Measurements from ENCODE around the gene HTR1D.

DNA sequence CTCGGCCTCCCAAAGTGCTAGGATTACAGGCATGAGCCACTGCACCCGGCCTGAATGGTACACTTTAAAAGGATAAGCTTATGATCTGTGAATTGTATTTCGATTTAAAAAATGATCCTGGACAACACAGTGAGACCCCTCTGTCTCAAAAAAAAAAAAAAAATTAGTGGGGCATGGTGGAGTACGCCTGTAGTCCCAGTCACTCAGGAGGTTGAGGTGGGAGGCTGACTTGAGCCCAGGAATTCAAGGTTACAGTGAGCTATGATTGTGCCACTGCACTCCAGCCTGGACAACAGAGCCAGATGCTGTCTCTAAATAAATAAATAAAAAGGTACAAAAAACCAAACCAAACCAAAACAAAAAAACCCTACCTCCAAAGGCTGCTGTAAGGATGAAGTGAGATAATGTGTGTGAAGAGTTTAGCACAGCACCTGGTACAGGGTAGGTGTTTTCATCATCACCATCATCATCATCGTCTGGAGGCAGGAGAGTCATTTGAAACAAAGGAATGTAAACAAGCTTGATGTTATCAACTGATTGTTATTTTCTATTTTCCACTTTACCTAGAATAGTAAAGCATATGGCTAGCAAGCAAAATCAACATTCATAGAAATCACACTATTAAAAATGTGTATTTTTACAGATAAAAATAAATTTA is 22.5 kb upstream of the HTR1D start:
- TF ChIP-seq, protein P1, sequence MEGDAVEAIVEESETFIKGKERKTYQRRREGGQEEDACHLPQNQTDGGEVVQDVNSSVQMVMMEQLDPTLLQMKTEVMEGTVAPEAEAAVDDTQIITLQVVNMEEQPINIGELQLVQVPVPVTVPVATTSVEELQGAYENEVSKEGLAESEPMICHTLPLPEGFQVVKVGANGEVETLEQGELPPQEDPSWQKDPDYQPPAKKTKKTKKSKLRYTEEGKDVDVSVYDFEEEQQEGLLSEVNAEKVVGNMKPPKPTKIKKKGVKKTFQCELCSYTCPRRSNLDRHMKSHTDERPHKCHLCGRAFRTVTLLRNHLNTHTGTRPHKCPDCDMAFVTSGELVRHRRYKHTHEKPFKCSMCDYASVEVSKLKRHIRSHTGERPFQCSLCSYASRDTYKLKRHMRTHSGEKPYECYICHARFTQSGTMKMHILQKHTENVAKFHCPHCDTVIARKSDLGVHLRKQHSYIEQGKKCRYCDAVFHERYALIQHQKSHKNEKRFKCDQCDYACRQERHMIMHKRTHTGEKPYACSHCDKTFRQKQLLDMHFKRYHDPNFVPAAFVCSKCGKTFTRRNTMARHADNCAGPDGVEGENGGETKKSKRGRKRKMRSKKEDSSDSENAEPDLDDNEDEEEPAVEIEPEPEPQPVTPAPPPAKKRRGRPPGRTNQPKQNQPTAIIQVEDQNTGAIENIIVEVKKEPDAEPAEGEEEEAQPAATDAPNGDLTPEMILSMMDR (IDR thresholded peaks at IDR 0.05): no peak
- TF ChIP-seq POLR2A (IDR thresholded peaks at IDR 0.05): no peak
